GM21423 (cell line): Measurements from ENCODE around the gene COX20.
"Not testable (repeated sequence)": the region's sequence is repeated elsewhere in the genome, so short reads cannot be mapped to it uniquely, and the experiment has no call there.

Source experiments
- ATAC-seq: cut with Tn5 transposase; IDR thresholded peaks from one replicate; pipeline ENCODE4 v1.9.1; 2021; ENCODE audit warnings: mild to moderate bottlenecking, moderate library complexity; ENCODE audit not compliant: unreplicated experiment

Gene COX20

DNA sequence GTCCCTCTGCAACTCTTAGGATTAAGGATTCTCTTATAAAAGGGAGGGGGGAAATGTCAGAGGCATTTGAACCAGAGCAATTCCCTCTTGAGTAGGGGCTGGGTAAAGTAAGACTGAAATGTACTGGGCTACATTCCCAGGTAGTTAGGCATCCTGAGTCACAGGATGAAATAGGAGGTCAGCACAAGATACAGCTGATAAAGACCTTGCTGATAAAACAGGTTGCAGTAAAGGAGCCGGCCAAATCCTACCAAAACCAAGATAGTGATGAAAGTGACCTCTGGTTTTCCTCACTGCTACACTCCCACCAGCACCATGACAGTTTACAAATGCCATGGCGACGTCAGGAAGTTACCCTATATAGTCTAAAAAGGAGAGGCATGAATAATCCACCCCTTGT lies 14.3 kb upstream of the COX20 start:
- no peak for ATAC-seq

- ATAC-seq, result no peak
Observed at GRCh38 chr1:244822878-244823277, 12.6 kb upstream of the COX20 start.

DNA sequence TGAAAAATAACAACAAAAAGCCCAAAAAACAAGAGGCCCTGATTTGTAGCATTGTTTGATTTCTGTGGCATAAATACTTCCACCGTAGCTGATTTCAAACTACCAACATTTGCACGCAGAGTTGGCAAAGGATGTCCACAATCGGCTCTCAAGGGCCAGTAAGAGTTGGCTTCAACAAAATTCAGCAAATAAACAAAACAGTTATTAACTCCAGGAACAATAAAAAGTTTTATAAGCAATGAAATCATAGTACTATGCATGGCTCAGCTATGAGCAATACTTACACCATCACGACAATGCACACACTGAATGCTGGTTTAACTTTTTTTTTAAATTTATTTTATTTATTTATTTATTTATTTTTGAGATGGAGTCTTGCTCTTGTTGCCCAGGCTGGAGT lies 8.7 kb upstream of the COX20 start:
- ATAC-seq, result no peak

DNA sequence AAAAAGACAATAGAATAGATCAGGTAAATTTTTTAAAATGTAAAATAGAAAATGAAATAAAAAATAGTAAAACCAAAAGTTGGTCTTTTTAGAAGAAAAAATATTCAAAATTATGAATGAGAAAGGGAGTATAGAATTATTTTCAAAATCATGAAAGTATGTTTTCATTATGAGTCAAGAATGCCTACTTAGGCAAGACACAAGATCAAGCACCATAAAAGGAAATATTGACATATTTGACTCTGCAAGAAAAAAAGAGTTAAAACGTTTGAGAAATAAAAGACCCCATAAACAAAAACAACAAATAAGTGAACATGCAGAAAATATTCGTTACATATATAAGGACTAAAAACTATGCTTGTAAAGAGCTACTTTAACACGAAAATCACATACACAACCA lies 4.8 kb upstream of the COX20 start:
- no peak for ATAC-seq

GRCh38 chr1:244833260-244833659 lies 2.2 kb upstream of the COX20 start:
- ATAC-seq, result not testable (repeated sequence)

GRCh38 chr1:244833734-244834542 lies 1.5 kb upstream of the COX20 start:
- ATAC-seq, result peak; percentile 8

DNA sequence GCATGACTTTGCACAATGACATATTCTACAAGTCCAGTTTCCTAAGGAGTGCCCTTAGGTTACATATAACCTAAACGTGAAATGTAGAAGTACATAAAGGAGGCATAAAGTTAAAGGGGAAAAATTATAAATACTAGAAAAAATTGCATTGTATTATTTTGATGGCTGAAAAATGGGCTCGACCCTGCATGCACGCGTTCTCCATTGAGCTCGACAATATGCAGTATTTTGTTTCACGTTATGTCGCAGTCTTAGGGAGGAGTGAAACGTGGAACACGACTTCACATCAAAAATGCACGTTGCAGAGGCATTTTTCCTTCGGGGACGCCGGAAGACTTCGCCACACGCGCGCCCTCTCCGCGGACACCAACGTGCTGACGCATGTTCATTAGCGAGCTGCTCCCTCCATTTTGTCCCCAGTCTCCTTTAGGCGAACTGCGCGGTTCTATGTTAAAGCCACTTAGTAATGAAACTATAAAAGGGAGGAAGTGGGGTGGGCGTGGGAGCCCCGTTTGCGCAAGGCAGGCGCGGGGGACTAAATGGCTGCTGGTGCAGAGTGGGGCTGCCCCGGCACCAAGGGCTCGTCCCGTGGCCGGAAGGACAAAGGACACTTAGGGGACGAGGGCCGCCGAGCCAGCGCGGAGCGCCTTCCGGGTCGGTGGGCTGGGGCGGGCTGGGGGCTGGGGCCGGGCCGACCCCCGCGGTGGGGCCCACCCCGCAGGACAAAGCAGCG lies 749 bp upstream of the COX20 start:
- ATAC-seq, result peak; percentile 67

DNA sequence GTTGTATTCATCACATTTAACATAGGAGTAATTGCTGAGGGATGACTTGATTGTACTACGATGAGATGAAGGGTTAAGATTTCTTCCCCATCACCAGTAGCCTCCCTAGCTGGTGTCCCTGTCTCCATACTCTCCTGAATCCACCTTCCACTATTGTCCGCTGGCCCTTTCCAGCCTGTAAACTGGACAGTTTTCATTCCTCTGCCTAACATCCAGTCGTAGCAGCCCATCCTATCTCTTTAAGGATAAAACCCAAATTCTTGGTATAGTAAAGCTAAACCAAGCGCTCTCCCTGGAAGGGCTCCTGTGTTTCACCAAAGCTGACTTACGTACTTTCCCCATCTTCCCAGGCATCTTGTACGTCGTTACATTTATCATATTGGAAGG lies 670 bp downstream of the COX20 start:
- ATAC-seq, result no peak

DNA sequence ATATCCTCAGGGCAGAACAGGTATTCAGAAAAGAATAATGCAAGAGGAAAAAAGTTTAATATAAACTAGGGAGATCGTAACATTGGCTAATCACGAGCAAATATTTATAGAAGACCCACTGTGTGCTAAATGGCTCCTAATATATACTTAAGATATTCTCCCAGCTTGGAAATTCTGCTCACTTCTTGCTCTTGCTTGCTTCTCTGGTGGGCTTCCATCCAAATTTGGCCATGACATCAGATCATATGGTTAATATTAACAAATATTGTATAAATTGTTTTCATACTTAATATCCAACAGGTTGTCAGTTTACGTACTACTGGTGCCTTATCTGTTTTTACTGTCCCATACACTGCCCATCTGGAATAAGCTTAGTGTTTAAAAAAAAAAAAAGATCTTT lies 1.1 kb downstream of the COX20 start:
- no peak for ATAC-seq

GRCh38 chr1:244837597-244838258 lies 2.3 kb downstream of the COX20 start:
- no peak for ATAC-seq

DNA sequence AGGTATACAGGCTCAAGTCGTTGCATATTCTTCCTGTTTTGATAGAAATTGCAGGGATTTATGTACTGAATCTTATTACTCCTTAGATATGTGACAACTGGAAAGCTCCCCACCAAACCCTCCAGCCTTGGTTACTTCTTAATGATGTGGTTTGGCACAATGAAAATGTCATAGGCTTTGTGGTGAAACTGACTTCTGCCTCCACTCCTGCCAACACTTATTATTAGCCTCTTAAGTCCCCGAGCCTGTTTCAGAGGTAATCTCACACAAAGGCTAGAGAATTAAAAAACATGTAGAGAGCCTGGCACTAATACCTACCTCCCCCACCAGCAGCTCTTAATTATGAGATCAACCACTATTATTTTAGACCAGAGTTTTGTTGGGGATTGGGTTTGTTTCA lies 4.2 kb downstream of the COX20 start:
- ATAC-seq, result no peak

DNA sequence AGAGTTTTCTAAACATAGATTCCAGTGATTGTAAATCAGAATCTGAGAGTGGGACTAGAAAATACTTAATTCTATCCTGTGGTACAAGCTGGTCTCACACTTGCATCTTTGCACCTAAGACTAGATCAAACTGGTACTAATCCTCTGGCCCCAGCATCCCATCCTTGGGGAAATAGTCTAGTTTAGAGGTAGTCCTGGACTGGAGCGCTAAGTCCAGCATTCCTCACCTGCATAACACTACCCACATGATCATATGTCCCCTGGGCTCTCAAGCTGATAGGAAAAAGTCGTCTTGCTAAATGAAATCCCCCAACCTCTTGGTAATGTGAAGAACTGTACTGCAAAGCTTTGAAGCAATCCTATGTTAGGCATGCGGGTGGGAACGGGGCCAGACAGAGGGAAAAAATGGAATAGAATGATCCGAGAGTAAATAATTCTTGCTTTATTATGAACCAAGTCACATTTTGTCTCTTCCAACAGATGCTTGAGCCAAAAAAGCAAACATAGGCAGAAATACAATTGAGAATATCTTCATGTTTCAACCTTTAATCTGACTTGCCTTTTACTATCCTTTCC lies 4.8 kb downstream of the COX20 start:
- ATAC-seq, result no peak

- ATAC-seq, result no peak
Observed at GRCh38 chr1:244841273-244841927, 5.9 kb downstream of the COX20 start.

GRCh38 chr1:244843148-244843978 lies 7.9 kb downstream of the COX20 start:
- no peak for ATAC-seq

DNA sequence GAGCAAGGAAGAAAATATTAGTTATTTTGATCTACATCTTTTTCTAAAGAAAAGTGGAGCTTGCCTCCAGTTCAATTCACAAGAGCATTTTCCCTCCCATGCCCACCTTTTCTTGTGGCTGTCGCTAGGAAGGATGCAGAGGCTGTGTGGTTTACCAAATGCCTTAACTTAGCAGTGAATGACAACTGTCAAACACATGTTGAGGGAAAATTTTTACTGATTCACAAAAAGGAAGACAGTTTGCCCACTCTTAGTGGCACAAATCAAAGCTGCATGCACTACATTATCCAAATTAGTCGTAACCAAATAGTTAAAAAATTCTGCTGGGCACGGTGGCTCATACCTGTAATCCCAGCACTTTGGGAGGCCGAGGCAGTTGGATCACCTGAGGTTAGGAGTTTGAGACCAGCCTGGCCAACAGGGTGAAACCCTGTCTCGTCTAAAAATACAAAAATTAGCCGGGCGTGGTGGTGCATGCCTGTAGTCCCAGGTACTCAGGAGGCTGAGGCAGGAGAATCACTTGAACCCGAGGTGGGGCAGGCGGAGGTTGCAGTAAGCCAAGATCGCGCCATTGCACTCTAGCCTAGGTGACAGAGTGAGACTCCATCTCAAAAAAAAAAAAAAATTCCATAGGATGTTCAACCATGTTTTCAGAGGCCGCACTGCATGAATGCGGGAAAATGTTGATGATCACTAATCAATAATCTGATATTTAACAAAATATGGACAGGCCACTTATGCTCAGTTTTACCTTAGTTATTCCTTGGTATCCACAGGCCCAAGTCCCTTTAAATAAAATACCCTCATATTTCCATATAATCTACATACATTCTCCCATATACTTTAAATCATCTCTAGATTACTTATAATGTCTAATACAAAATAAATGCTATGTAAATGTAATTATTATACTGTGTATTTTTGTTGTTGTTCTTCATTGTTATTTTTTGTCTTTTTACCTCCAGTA lies 9.0 kb downstream of the COX20 start:
- ATAC-seq, result no peak

DNA sequence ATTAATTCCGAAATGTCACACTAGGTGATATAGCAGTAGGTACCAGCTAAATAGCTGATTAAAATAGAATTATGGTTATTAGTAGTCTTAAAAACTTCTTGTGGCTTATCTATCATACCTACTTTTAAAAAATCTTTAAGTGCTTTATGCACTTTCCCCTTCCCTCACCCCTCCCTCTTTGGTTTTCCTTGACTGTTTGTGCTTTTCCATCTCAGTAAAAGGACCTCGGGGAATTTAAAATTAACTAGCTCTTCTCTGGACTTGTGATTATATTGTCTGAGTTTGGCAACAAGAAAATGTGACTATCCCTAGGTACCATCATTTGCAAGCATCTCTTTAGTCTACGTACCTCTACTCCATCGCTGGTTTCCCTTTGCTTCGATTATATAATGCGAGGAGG lies 11.2 kb downstream of the COX20 start:
- no peak for ATAC-seq

- ATAC-seq, result no peak
Observed at GRCh38 chr1:244849189-244849866, 13.9 kb downstream of the COX20 start.

- no peak for ATAC-seq
Observed at GRCh38 chr1:244850099-244850852, 14.8 kb downstream of the COX20 start.
